Breast epithelium (tissue), 3 donors: ENCODE data around the gene ZSCAN16.

Source experiments
- POLR2A ChIP-seq: fragments of 450-650 bp; IDR thresholded peaks from one replicate; pipeline ENCODE4 v1.6.1; 2016; ENCODE audit warnings: antibody characterized with exemption, mild to moderate bottlenecking, moderate library complexity
- POLR2AphosphoS5 ChIP-seq, 3 donors: sonication (generic); formaldehyde crosslinking; IDR thresholded peaks; one replicate each; pipeline ENCODE4 v1.6.1; 2017; ENCODE audit warnings: antibody characterized with exemption in 3 of 3
- TF ChIP-seq, protein P1 (sequence below), 3 donors: fragments of 450-650 bp; IDR thresholded peaks; one replicate each; pipeline ENCODE4 v1.5.1; 2016 to 2017; ENCODE audit warnings: antibody characterized with exemption in 3 of 3, mild to moderate bottlenecking in 3 of 3, moderate library complexity in 3 of 3

- TF ChIP-seq POLR2A (no peak), POLR2AphosphoS5 (IDR thresholded peaks at IDR 0.05) (no peak)
- TF ChIP-seq, protein P1, sequence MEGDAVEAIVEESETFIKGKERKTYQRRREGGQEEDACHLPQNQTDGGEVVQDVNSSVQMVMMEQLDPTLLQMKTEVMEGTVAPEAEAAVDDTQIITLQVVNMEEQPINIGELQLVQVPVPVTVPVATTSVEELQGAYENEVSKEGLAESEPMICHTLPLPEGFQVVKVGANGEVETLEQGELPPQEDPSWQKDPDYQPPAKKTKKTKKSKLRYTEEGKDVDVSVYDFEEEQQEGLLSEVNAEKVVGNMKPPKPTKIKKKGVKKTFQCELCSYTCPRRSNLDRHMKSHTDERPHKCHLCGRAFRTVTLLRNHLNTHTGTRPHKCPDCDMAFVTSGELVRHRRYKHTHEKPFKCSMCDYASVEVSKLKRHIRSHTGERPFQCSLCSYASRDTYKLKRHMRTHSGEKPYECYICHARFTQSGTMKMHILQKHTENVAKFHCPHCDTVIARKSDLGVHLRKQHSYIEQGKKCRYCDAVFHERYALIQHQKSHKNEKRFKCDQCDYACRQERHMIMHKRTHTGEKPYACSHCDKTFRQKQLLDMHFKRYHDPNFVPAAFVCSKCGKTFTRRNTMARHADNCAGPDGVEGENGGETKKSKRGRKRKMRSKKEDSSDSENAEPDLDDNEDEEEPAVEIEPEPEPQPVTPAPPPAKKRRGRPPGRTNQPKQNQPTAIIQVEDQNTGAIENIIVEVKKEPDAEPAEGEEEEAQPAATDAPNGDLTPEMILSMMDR (IDR thresholded peaks at IDR 0.05): no peak
These were observed 8.6 kb upstream of the ZSCAN16 start for GRCh38 chr6:28115799-28116198.
